GM23338 (cell line): ENCODE results near the gene NTM. TPM values are rescaled to one million over a fixed set of nuclear protein-coding genes. Genes with fewer than 3 reads are reported as not detected.

ENCODE experiments used
- CREB1 ChIP-seq: fragments of 250-450 bp; sonication (Bioruptor Pico); IDR thresholded peaks from 2 replicates; pipeline ENCODE4 v1.5.0; 2020; ENCODE audit warnings: low read depth, mild to moderate bottlenecking, moderate library complexity
- CTCF ChIP-seq, 2 experiments: fragments of 200-600 bp in 1 of 2; sonication (generic) in 1 of 2; conservative IDR thresholded peaks; 2 replicates each; pipeline versions ENCODE4 v1.5.1 to v1.6.1; 2016 to 2017; ENCODE audit warnings: antibody characterized with exemption in 2 of 2, low read depth in 2 of 2, mild to moderate bottlenecking in 2 of 2, moderate library complexity in 1 of 2
- EZH2phosphoT487 ChIP-seq: fragments of 200-600 bp; sonication (generic); IDR thresholded peaks from one replicate; pipeline ENCODE4 v1.8.1; 2018; ENCODE audit warnings: antibody characterized with exemption; ENCODE audit not compliant: unreplicated experiment
- NANOG ChIP-seq: IDR thresholded peaks from 2 replicates; pipeline ENCODE4 v1.6.1; 2016; ENCODE audit warnings: antibody characterized with exemption, borderline replicate concordance
- POLR2AphosphoS5 ChIP-seq: IDR thresholded peaks from 2 replicates; pipeline ENCODE4 v1.6.1; 2016; ENCODE audit warnings: antibody characterized with exemption, low read depth
- REST ChIP-seq: IDR thresholded peaks from one replicate; pipeline ENCODE4 v1.6.1; 2018; ENCODE audit warnings: antibody characterized with exemption; ENCODE audit not compliant: unreplicated experiment
- STAT1 ChIP-seq: IDR thresholded peaks from one replicate; pipeline ENCODE4 v1.6.1; 2016; ENCODE audit warnings: antibody characterized with exemption; ENCODE audit not compliant: unreplicated experiment
- ZNF114 ChIP-seq: fragments of 250-450 bp; sonication (Bioruptor Pico); IDR thresholded peaks from 2 replicates; pipeline ENCODE4 v1.5.0; 2020; ENCODE audit warnings: mild to moderate bottlenecking, moderate library complexity
- ZNF331 ChIP-seq: fragments of 250-450 bp; sonication (Bioruptor Pico); IDR thresholded peaks from 2 replicates; pipeline ENCODE4 v1.5.0; 2020; ENCODE audit warnings: low read depth, mild to moderate bottlenecking, moderate library complexity
- ZNF462 ChIP-seq: fragments of 250-450 bp; sonication (Bioruptor Pico); IDR thresholded peaks from 2 replicates; pipeline ENCODE4 v1.5.0; 2020; ENCODE audit warnings: mild to moderate bottlenecking, moderate library complexity
- polyA plus RNA-seq: library from polyadenylated mRNA; unstranded; fragments of >200 nt; fragmentation: Nextera tagmentation; extraction: Ambion mirVana; gene quantifications from 2 replicates; pipeline ENCODE4 v1.2.1, GENCODE V29; 2016
- total RNA-seq: library from RNA; depleted of rRNA; stranded (reverse); fragments of >200 nt; shearing (Covaris generic); gene quantifications from 2 replicates; pipeline ENCODE4 v1.2.3, GENCODE V29; 2014

NTM gene
- total and polyA plus RNA-seq, 2 experiments from 2014 or later = 10.6 to 14.6 TPM

GRCh38 chr11:132005887-132006286 lies 635.5 kb downstream of the NTM start (continued):
- TF ChIP-seq ZNF462 (no peak), NANOG (no peak), REST (no peak), POLR2AphosphoS5 (no peak), ZNF331 (no peak), STAT1 (no peak), ZNF114 (CRISPR knock-in tag) (no peak), EZH2phosphoT487 (no peak), CTCF (conservative IDR thresholded peaks at IDR 0.05; ENCODE audit: low read depth in 2 of 2) (no peak), CREB1 (CRISPR knock-in tag) (no peak)
